ENCODE measurements around the gene ST3GAL6.

The ST3GAL6 gene

GRCh38 chr3:98721776-98722175 is 41.4 kb upstream of the ST3GAL6 start:
- ChIA-PET CTCF (interaction anchor here (0.9 kb wide), 1 partner anchor 120 kb away, joined by 3 read pairs; no protein-coding TSS in a partner anchor), POLR2A (interaction anchor here (0.7 kb wide), 1 partner anchor 41 kb away, joined by 7 read pairs; no protein-coding TSS in a partner anchor)
- TF ChIP-seq ZNF23 (tag by site-specific recombination; IDR thresholded peaks at IDR 0.05; ENCODE audit: borderline replicate concordance), result no peak
- no peak for TF ChIP-seq ZNF621 (tag by site-specific recombination; IDR thresholded peaks at IDR 0.05)
- TF ChIP-seq TSHZ1 (tag by site-specific recombination; IDR thresholded peaks at IDR 0.05; ENCODE audit: borderline replicate concordance), result no peak
- no peak for TF ChIP-seq PBX3 (CRISPR knock-in tag; IDR thresholded peaks at IDR 0.05)
- no peak for TF ChIP-seq ZNF354C (tag by site-specific recombination; IDR thresholded peaks at IDR 0.05; ENCODE audit: borderline replicate concordance, low read depth)
- TF ChIP-seq ZNF792 (tag by site-specific recombination; IDR thresholded peaks at IDR 0.05), result no peak
- TF ChIP-seq ZFP41 (tag by site-specific recombination; IDR thresholded peaks at IDR 0.05; ENCODE audit: borderline replicate concordance), result no peak
- no peak for TF ChIP-seq ZNF423 (tag by site-specific recombination; IDR thresholded peaks at IDR 0.05)
- TF ChIP-seq BCL11B (tag by site-specific recombination; IDR thresholded peaks at IDR 0.05; ENCODE audit: low read depth), result no peak
- TF ChIP-seq ZBTB17 (tag by site-specific recombination; IDR thresholded peaks at IDR 0.05), result no peak
- no peak for TF ChIP-seq WT1 (tag by site-specific recombination; IDR thresholded peaks at IDR 0.05)
- TF ChIP-seq ZNF514 (tag by site-specific recombination; IDR thresholded peaks at IDR 0.05), result no peak
- TF ChIP-seq ZNF585B (tag by site-specific recombination; IDR thresholded peaks at IDR 0.05), result no peak
- TF ChIP-seq ZNF112 (tag by site-specific recombination; IDR thresholded peaks at IDR 0.05), result no peak
- no peak for TF ChIP-seq ZXDB (tag by site-specific recombination; IDR thresholded peaks at IDR 0.05)
- TF ChIP-seq FEZF1 (tag by site-specific recombination; IDR thresholded peaks at IDR 0.05), result no peak
- no peak for TF ChIP-seq KLF1 (tag by site-specific recombination; IDR thresholded peaks at IDR 0.05)
- TF ChIP-seq ZNF768 (tag by site-specific recombination; IDR thresholded peaks at IDR 0.05), result no peak
- Histone ChIP-seq H3K4me1 (ENCODE audit: control insufficient read depth, insufficient read depth, low read length) (no peaks in the 10 kb centered on the region), H3K9me3 (ENCODE audit: control insufficient read depth, insufficient read depth, low read depth, low read length) (no peaks in the 10 kb centered on the region), H3K36me3 (ENCODE audit: control insufficient read depth in 2 of 2, insufficient read depth in 1 of 2, low read length in 2 of 2) (no peaks in the 10 kb centered on the region), H3K4me3 (ENCODE audit: low read depth, low read length) (no peak overlapping the region), H3K27ac (ENCODE audit: extremely low read depth, low read depth, low read length) (no peak overlapping the region)

DNA sequence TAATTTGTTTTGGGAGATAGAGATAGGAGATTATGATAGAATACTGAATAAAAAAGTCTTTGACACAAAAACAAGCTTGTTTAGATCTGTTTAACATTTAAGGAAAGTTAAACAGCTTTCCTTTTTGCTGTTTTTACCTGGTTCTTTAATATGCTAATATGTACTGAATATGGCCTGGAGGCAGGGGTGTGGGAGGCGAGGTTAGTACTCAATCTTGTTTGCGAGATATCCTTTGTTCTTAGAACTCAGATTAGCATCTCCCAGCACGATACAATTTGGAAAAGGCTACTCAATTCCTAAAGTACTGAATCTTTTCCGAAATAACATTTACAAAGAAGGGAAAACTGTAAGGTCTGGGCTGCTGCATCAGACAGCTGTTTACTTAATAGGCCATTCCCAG is 40.8 kb upstream of the ST3GAL6 start:
- no peak overlapping the region for H3K27ac ChIP-seq (ENCODE audit: extremely low read depth, low read depth, low read length)
- CTCF ChIA-PET, result interaction anchor here (0.7 to 0.9 kb wide), 2 partner anchors 120 to 302 kb away, joined by 3 read pairs; no protein-coding TSS in a partner anchor
- H3K4me3 ChIP-seq (ENCODE audit: low read depth, low read length), result no peak overlapping the region
- POLR2A ChIA-PET, result no interaction called here
- TF ChIP-seq TCF7L2 (IDR thresholded peaks at IDR 0.05; ENCODE audit: borderline replicate concordance, low read depth, low read length), result 0 out of 2 replicates have a peak, but pooled peaks have one; percentile 28
- no peak for TF ChIP-seq IKZF3 (tag by site-specific recombination; IDR thresholded peaks at IDR 0.05)
- TF ChIP-seq, protein P1, sequence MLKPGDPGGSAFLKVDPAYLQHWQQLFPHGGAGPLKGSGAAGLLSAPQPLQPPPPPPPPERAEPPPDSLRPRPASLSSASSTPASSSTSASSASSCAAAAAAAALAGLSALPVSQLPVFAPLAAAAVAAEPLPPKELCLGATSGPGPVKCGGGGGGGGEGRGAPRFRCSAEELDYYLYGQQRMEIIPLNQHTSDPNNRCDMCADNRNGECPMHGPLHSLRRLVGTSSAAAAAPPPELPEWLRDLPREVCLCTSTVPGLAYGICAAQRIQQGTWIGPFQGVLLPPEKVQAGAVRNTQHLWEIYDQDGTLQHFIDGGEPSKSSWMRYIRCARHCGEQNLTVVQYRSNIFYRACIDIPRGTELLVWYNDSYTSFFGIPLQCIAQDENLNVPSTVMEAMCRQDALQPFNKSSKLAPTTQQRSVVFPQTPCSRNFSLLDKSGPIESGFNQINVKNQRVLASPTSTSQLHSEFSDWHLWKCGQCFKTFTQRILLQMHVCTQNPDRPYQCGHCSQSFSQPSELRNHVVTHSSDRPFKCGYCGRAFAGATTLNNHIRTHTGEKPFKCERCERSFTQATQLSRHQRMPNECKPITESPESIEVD (tag by site-specific recombination; IDR thresholded peaks at IDR 0.05), result 0 out of 2 replicates have a peak, but pooled peaks have one; percentile 8
- no peaks in the 10 kb centered on the region for H3K9me3 ChIP-seq (ENCODE audit: control insufficient read depth, insufficient read depth, low read depth, low read length)
- H3K36me3 ChIP-seq (ENCODE audit: control insufficient read depth in 2 of 2, insufficient read depth in 1 of 2, low read length in 2 of 2), result no peaks in the 10 kb centered on the region
- H3K4me1 ChIP-seq (ENCODE audit: control insufficient read depth, insufficient read depth, low read length), result no peaks in the 10 kb centered on the region

Measured in HEK293 (cell line).